K562 (cell line): Measurements from ENCODE around the gene CAMK2B. TPM values are rescaled to one million over a fixed set of nuclear protein-coding genes. Genes with fewer than 3 reads are reported as not detected.

ENCODE experiments used
- ATAC-seq: fragments of 200-7000 bp; cut with Tn5 transposase; 3 replicates; pipeline ENCODE4 v1.9.1; 2020; ENCODE audit warnings: moderate library complexity
- BruUV-seq: library from RNA; stranded (reverse); fragments of 400-500 nt; replicated peaks from 2 replicates; lab custom pipeline; 2021; lab: Mats Ljungman, UMichigan
- CTCF ChIA-PET: fragments of 300-600 bp; formaldehyde crosslinking; extraction: SDS; loops from one replicate; lab custom pipeline; 2021; ENCODE audit warnings: low intra/inter-chr PET ratio; lab: Yijun Ruan, JAX
- POLR2A ChIA-PET: fragments of 300-600, 350-650 bp; sonication (Branson Sonifier 250); formaldehyde crosslinking; extraction: SDS; loops from one replicate; lab custom pipeline; 2021; ENCODE audit warnings: antibody characterized with exemption, inconsistent platforms; lab: Yijun Ruan, JAX
- DNase-seq, 4 experiments: peaks; one replicate each; pipeline versions ENCODE4 v3.0.0 to v3.0.0-alpha.2; 2011 to 2018; ENCODE audit warnings: low spot score in 3 of 4, mixed read lengths in 3 of 4; ENCODE audit errors: extremely low read depth in 1 of 4
- FAIRE-seq: peaks from 2 replicates; lab custom pipeline; 2011; peaks lifted over from hg19 to GRCh38; lab: Jason Lieb, UNC
- H2AFZ ChIP-seq: 2 replicates; pipeline ENCODE4 v1.6.0; 2011; ENCODE audit warnings: low read depth, low read length, control low read depth, inconsistent platforms
- H3K27ac ChIP-seq: fragments of 200-600 bp; 3 replicates; pipeline ENCODE4 v1.8.0; 2011; ENCODE audit warnings: low read depth, mild to moderate bottlenecking, control low read depth, inconsistent platforms, low read length, moderate library complexity, mixed read lengths; ENCODE audit errors: extremely low read depth
- H3K27me3 ChIP-seq, 2 experiments: fragments of 300-600 bp in 1 of 2; 2 replicates in 1 of 2; 3 replicates in 1 of 2; pipeline versions ENCODE4 v1.6.0 to v1.8.0; 2011; ENCODE audit warnings: inconsistent platforms in 2 of 2, low read length in 2 of 2, mild to moderate bottlenecking in 1 of 2, mixed read lengths in 1 of 2, moderate library complexity in 1 of 2; ENCODE audit not compliant: control insufficient read depth in 2 of 2, insufficient read depth in 2 of 2
- H3K36me3 ChIP-seq: fragments of 300-600 bp; 3 replicates; pipeline ENCODE4 v1.8.0; 2011; ENCODE audit warnings: mild to moderate bottlenecking, low read length, inconsistent platforms; ENCODE audit not compliant: control insufficient read depth, insufficient read depth
- H3K4me1 ChIP-seq, 2 experiments: fragments of 200-600 bp in 1 of 2; replicated peaks in 1 of 2; 2 replicates in 1 of 2; 3 replicates in 1 of 2; pipeline versions ENCODE4 v1.5.1 to v1.8.0; 2011; ENCODE audit warnings: inconsistent platforms in 2 of 2, low read length in 2 of 2, mild to moderate bottlenecking in 1 of 2, mixed read lengths in 1 of 2, moderate library complexity in 1 of 2; ENCODE audit not compliant: control insufficient read depth in 2 of 2, insufficient read depth in 2 of 2
- H3K4me2 ChIP-seq: 2 replicates; pipeline ENCODE4 v1.6.1; 2011; ENCODE audit warnings: low read length, control low read depth, inconsistent platforms, mixed read lengths; ENCODE audit not compliant: insufficient read depth
- H3K4me3 ChIP-seq: fragments of 200-600 bp; sonication (generic), shearing (Covaris generic); 2 replicates; pipeline ENCODE4 v1.5.1; 2016; ENCODE audit warnings: control low read depth, inconsistent platforms
- H3K79me2 ChIP-seq: fragments of 200-600 bp; 3 replicates; pipeline ENCODE4 v1.8.0; 2011; ENCODE audit warnings: low read length, inconsistent platforms; ENCODE audit not compliant: control insufficient read depth, insufficient read depth
- H3K9ac ChIP-seq, 2 experiments: 2 replicates each; pipeline versions ENCODE4 v1.6.0 to v1.6.1; 2011; ENCODE audit warnings: low read depth in 2 of 2, low read length in 2 of 2, control low read depth in 1 of 2, inconsistent platforms in 1 of 2, mild to moderate bottlenecking in 1 of 2, mixed read lengths in 1 of 2; ENCODE audit not compliant: insufficient read depth in 1 of 2
- H3K9me1 ChIP-seq: one replicate; pipeline ENCODE4 v1.6.0; 2011; ENCODE audit warnings: inconsistent platforms, mild to moderate bottlenecking, low read length, moderate library complexity; ENCODE audit not compliant: control insufficient read depth, insufficient read depth
- H3K9me3 ChIP-seq: replicated peaks from 2 replicates; pipeline ENCODE4 v1.5.1; 2011; ENCODE audit warnings: low read depth, low read length, inconsistent platforms; ENCODE audit not compliant: control insufficient read depth, insufficient read depth
- H4K20me1 ChIP-seq: replicated peaks from 2 replicates; pipeline ENCODE4 v1.6.1; 2011; ENCODE audit warnings: low read length, inconsistent platforms, mixed read lengths; ENCODE audit not compliant: control insufficient read depth, insufficient read depth
- IRF2 ChIP-seq: sonication (generic); formaldehyde crosslinking; IDR thresholded peaks from 2 replicates; pipeline ENCODE4 v1.8.1; 2022; ENCODE audit warnings: mild to moderate bottlenecking, missing genetic modification reagents
- USF2 ChIP-seq: sonication (generic); formaldehyde crosslinking; IDR thresholded peaks from 2 replicates; pipeline ENCODE4 v1.5.0; 2020; ENCODE audit warnings: missing genetic modification reagents
- WGBS: fragments of 100-300 bp; shearing (Covaris generic); methylation state at CpG from one replicate; pipeline ENCODE4 v1.1.6; 2016; ENCODE audit warnings: low coverage, mixed read lengths; ENCODE audit not compliant: insufficient coverage; ENCODE audit errors: missing lambda C conversion rate; 5-methylcytosine and 5-hydroxymethylcytosine counted together
- in situ Hi-C: fragments of 300-500 bp; cut with MboI; formaldehyde crosslinking; loops from 4 replicates; pipeline ENCODE4 v1.15.0; 2018; ENCODE audit warnings: inconsistent platforms, mixed read lengths
- intact Hi-C: fragments of 100-400 bp; cut with micrococcal nuclease; formaldehyde crosslinking; loops from 2 replicates; pipeline ENCODE4 v1.14.2; 2022
- polyA plus RNA-seq, 8 experiments: library from polyadenylated mRNA; depleted of rRNA in 4 of 8; stranded (reverse) in 5 of 8; unstranded in 3 of 8; fragments of >200 nt; fragmentation: Nextera tagmentation in 2 of 8; fragmentation: Illumina TruSeq in 1 of 8; extraction: Ambion mirVana in 2 of 8; extraction: Trizol in 1 of 8; gene quantifications; 2 replicates each; pipeline versions ENCODE4 v1.2.1 to v1.2.3, GENCODE V29; 2011 to 2014; ENCODE audit warnings: inconsistent platforms in 1 of 8, missing spikeins in 1 of 8
- total RNA-seq, 7 experiments: library from RNA; depleted of rRNA in 6 of 7; stranded (reverse); fragments of >200 nt in 6 of 7; fragmentation: Illumina TruSeq in 2 of 7; extraction: Trizol in 2 of 7; gene quantifications; 2 replicates each; pipeline versions ENCODE4 v1.2.1 to v1.2.3, GENCODE V29; 2011 to 2021; ENCODE audit warnings: low replicate concordance in 1 of 7

The CAMK2B gene
- total and polyA plus RNA-seq, 9 of the 15 experiments (the other 6 are each of a cell fraction or from before 2014, with no cell fraction given): 0.04 to 0.09 (median 0.05) TPM; not detected in 4

GRCh38 chr7:44286618-44287487 lies 38.5 kb downstream of the CAMK2B start:
- peaks cover 16% of the 10 kb centered on the region for H4K20me1 ChIP-seq
- FAIRE-seq (no peak), DNase-seq (no peak), ATAC-seq (no peak)
- H3K36me3 ChIP-seq: no peaks in the 10 kb centered on the region
- peaks cover 10 to 38% of the 10 kb centered on the region in 2 experiments for H3K4me1 ChIP-seq
- no peaks in the 10 kb centered on the region for H3K79me2 ChIP-seq
- ChIA-PET CTCF (no interaction called here), POLR2A (interaction anchor here (0.6 kb wide), 1 partner anchor 69 kb away, joined by 3 read pairs; no protein-coding TSS in a partner anchor)
- in situ Hi-C loops: no loop called here
- no peak overlapping the region for H3K4me2 ChIP-seq
- H3K9ac ChIP-seq: no peak overlapping the region
- no peaks in the 10 kb centered on the region for H3K9me3 ChIP-seq
- WGBS: 13% methylated on average over 17 of the region's 20 CpGs
- BruUV-seq: no TSS peak
- H3K4me3 ChIP-seq: no peak overlapping the region
- no peak overlapping the region for H3K27ac ChIP-seq
- intact Hi-C loops: no loop called here
- H2AFZ ChIP-seq: no peak overlapping the region
- TF ChIP-seq USF2 (CRISPR knock-in tag) (no peak), IRF2 (CRISPR knock-in tag) (0 out of 2 replicates have a peak, but pooled peaks have one; percentile 13)
- H3K9me1 ChIP-seq: no peaks in the 10 kb centered on the region
- peaks cover 34 to 86% of the 10 kb centered on the region in 2 experiments; a peak in 4 of 5 replicates for H3K27me3 ChIP-seq
